Mucosa of stomach (tissue), 1 donor: Measurements from ENCODE around the gene KRTAP10-6.
"Not testable (repeated sequence)": the region's sequence is repeated elsewhere in the genome, so short reads cannot be mapped to it uniquely, and the experiment has no call there.

Experiments
- H3K27me3 ChIP-seq: one replicate; pipeline ENCODE4 v1.7.0; 2013; ENCODE audit warnings: mild to moderate bottlenecking, low read length; ENCODE audit not compliant: control insufficient read depth, insufficient read depth
- H3K36me3 ChIP-seq: one replicate; pipeline ENCODE4 v1.7.0; 2013; ENCODE audit warnings: low read length; ENCODE audit not compliant: control insufficient read depth, insufficient read depth
- H3K4me1 ChIP-seq: one replicate; pipeline ENCODE4 v1.7.0; 2013; ENCODE audit warnings: mild to moderate bottlenecking, low read length; ENCODE audit not compliant: control insufficient read depth, insufficient read depth
- H3K4me3 ChIP-seq: one replicate; pipeline ENCODE4 v1.7.0; 2013; ENCODE audit warnings: low read length
- H3K9ac ChIP-seq: one replicate; pipeline ENCODE4 v1.7.0; 2013; ENCODE audit warnings: mild to moderate bottlenecking, low read length, moderate library complexity
- H3K9me3 ChIP-seq: one replicate; pipeline ENCODE4 v1.7.0; 2013; ENCODE audit warnings: mild to moderate bottlenecking, low read length, moderate library complexity; ENCODE audit not compliant: control insufficient read depth
- donor health status: Pancreatic carcinoma.

KRTAP10-6 gene

DNA sequence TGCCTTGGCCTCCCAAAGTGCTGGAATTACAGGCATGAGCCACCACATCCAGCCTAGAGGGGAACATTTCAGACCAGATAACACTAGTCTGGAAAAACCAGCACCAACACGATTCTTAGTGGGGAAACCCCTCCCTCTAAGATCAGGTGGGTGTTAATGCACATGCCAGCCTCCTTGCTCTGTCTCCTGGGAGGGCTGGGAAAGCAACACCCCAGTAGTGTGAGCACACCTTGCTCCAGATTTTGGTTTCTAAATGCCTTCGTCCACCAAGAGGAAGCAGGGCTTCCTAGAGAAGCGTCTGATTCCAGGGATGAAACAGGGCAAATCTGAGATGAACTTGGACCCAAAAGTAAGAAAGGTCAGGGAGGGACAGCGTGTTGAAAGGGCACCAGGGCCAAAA lies 21.0 kb downstream of the KRTAP10-6 start:
- H3K9ac ChIP-seq, result no peak overlapping the region
- peaks cover 22% of the 10 kb centered on the region for H3K4me1 ChIP-seq
- no peaks in the 10 kb centered on the region for H3K9me3 ChIP-seq
- H3K4me3 ChIP-seq, result no peak overlapping the region
- H3K36me3 ChIP-seq, result no peaks in the 10 kb centered on the region
- peaks cover 7% of the 10 kb centered on the region for H3K27me3 ChIP-seq

DNA sequence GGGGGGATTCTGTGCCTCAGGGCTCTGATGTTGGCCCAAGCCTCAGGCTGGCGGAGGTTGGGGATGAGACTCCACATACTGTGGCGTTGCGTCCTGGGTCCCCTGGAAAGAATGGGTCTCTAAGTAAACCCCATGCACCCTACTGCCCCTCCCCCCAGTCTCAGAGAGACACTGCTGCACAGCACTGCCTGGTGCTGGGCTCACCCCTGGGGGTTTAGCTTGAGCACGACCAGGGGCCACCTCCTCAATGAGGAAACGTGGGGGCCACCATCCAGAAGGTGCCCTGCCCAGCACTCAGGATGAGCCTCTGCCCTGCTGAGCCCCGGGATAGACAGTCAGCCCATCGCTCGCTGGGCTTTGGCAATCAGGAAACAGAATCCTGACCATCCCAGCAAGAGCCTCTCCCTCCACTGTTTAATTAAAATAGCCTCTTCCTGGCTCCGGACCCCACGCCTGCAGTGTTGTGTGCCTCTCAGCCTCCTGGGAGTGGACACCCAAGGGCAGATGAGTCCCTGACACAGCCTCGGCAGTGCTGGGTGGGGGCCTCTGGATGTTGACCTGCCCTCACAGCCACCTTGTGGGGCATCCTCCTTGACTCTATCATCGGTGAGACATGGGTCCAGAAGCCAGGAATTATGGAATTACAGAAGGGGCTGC lies 22.3 kb downstream of the KRTAP10-6 start:
- no peak overlapping the region for H3K4me3 ChIP-seq
- H3K4me1 ChIP-seq, result peaks cover 21% of the 10 kb centered on the region
- H3K27me3 ChIP-seq, result peaks cover 7% of the 10 kb centered on the region
- H3K9ac ChIP-seq, result no peak overlapping the region
- no peaks in the 10 kb centered on the region for H3K36me3 ChIP-seq
- no peaks in the 10 kb centered on the region for H3K9me3 ChIP-seq

DNA sequence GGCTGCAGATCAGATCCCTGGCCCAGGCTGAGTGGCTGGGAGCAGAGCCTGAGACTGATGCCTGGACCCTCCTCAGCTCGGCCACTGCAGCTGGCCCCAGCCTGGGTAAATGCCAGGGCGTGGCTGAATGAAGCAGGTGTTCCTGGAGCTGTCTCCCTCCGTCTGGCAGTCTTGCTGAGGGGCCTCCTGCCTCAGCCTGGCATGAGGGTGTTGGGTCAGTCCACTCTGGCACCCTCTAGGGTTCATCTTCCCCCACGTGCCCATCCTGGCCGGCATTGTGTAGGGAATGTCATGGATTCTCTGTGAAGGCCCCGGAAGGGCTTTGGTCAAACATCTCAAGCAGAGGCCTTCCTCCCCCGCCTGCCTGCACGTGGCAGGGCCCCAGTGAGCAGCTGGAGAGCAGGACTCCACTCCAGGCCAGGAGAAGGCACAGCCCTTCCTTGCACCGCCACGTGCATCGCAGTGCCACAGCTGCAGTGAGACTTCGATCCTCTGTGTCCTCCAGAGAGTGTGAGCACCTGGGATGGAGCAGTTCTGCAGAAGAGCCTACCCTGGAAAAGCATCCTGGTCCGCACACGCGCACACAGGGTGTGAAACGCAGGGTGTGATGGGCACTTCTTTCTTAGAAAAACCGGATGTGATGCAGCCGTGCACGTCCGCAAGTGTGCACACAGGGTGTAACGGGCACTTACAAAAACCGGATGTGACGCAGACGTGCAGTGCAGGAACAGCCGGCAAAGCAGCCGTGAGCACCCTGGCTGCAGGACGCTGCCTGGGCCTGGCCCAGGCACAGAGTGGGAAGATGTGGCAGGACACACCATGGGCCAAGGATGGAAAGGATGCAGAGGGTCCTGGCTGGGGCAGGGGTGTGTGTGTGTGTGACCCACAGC lies 23.4 kb downstream of the KRTAP10-6 start:
- Histone ChIP-seq H3K4me3 (no peak overlapping the region), H3K9ac (no peak overlapping the region), H3K4me1 (peaks cover 13% of the 10 kb centered on the region), H3K9me3 (no peaks in the 10 kb centered on the region), H3K36me3 (no peaks in the 10 kb centered on the region), H3K27me3 (peaks cover 4% of the 10 kb centered on the region)

DNA sequence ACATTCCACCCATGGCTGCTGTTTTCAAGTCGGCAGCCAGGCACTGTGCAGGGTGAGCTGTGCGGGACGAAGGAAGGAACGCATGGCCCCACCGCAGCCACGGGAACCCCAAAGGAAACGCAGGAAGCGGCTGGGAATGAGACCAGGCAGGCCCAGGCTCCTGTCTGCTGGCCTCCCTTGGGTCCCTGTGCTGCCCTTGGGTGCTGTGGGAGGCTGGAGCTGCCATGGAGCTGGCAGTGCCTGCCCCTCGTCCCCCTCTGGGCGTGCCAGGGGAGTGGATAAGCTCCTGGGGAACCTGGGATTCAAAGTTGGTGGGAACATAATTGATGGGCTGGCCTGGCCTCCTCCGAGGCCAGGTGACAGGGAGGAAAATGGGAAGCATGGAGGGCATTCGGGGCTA lies 24.0 kb downstream of the KRTAP10-6 start:
- Histone ChIP-seq H3K27me3 (peaks cover 4% of the 10 kb centered on the region), H3K4me3 (no peak overlapping the region)

DNA sequence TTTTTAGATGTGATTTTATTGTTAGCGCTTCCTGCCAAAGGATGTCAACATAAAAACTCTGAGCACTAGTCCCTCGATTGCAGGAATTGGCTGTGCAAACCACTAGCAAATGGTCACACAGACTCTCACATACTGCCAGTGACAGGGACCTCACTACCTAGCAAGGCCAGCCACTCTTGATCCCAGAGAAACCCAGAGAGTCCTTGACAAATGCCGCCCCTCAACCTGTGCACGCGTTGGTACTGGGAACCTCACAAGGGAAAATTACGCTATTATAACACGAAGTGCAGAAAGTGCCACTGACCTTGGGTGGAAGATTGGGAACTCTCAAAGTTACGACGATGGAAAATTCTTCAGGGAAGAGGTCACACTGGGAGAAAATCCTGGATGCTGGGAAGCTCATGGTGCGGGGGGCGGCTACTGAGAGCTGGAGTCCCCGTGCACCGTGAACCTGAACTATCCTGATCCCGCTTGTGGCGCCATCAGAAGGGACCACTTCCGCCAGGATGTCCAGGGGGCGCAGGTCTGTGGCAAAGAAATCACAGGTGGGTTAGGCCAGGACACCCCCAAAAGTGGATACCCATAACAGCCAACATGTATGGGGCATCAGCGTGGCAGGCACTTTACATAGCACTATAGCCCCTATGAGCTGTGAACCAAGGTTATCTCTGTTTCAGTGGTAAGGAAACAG lies 24.7 kb downstream of the KRTAP10-6 start:
- Histone ChIP-seq H3K4me1 (peaks cover 2% of the 10 kb centered on the region), H3K9ac (no peak overlapping the region), H3K36me3 (no peaks in the 10 kb centered on the region), H3K27me3 (peaks cover 4% of the 10 kb centered on the region), H3K9me3 (no peaks in the 10 kb centered on the region), H3K4me3 (no peak overlapping the region)

More for the DNA sequence above, 24.0 kb downstream of the KRTAP10-6 start:
- Histone ChIP-seq H3K9ac (no peak overlapping the region), H3K9me3 (no peaks in the 10 kb centered on the region), H3K36me3 (no peaks in the 10 kb centered on the region), H3K4me1 (peaks cover 8% of the 10 kb centered on the region)

DNA sequence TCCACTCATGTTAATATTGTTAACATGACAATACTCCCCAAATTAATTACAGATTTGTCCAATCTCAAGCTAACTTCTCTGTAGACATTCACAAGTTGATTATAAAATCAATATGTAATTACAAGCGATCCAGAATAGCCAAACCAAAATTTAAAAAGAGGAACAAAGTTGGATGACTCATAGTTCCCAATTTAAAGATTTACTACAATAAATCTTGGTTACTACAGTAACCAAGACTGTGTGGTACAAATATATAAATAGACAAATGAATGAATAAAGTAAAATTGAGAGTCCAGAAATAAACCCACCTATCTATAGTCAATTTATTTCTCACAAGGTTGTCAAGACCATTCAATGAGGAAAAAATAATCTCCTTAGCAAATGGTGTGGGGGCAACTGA lies 25.9 kb downstream of the KRTAP10-6 start:
- Histone ChIP-seq H3K9me3 (no peaks in the 10 kb centered on the region), H3K4me1 (no peaks in the 10 kb centered on the region), H3K4me3 (no peak overlapping the region)

DNA sequence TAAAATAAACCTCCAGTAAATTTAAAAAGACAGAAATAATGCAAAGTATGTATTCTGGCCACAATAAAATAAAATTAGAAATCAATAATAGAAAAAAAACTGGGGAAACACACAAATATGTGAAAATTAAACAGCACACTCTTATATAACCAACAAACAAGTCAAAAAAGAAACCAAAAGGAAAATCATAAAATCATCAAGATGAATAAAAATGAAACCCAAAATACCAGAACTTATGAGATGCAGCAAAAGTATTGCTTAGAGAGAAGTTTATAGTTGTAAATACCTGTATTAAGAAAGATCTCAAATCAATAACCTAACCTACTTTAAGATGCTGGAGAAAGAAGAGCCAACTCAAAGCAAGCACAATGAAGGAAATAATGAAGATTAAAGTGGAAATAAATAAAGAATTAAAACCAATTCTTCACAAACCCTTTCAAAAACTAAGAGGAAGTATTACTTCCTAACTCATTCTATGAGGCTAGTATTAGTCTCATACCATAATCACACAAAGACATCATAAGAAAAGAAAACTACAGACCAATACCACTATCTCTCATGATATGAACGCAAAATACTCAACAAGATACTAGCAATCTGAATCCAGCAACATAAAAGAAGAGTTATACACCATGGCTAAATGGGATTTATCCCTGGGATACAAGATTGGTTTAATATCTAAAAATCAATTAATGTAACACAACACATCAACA lies 27.3 kb downstream of the KRTAP10-6 start:
- H3K36me3 ChIP-seq, result no peaks in the 10 kb centered on the region
- no peaks in the 10 kb centered on the region for H3K27me3 ChIP-seq
- no peak overlapping the region for H3K9ac ChIP-seq
- H3K9me3 ChIP-seq, result no peaks in the 10 kb centered on the region
- H3K4me3 ChIP-seq, result no peak overlapping the region
- H3K4me1 ChIP-seq, result no peaks in the 10 kb centered on the region

More for the DNA sequence above, 25.9 kb downstream of the KRTAP10-6 start:
- Histone ChIP-seq H3K27me3 (no peaks in the 10 kb centered on the region), H3K9ac (no peak overlapping the region), H3K36me3 (no peaks in the 10 kb centered on the region)

DNA sequence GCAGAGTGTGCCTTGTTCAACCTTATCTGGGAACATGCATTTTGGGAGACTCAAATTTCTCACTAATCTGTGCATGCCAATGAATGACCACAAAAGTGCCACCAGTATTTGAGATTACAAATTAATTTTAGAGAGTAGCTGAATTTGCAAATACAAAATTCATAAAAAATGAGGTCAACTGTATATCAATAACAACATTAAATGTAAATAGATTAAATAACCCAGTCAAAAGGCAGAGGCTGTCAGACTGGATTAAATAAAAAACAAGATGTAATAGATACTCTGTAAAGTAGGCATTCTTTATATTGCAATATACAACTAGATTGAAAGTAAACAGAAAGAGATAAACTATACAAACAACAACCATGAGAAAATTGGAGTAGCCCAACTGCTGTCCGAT lies 28.2 kb downstream of the KRTAP10-6 start:
- no peak overlapping the region for H3K9ac ChIP-seq
- no peak overlapping the region for H3K4me3 ChIP-seq
- no peaks in the 10 kb centered on the region for H3K9me3 ChIP-seq
- H3K4me1 ChIP-seq, result no peaks in the 10 kb centered on the region
- H3K36me3 ChIP-seq, result no peaks in the 10 kb centered on the region
- H3K27me3 ChIP-seq, result no peaks in the 10 kb centered on the region

DNA sequence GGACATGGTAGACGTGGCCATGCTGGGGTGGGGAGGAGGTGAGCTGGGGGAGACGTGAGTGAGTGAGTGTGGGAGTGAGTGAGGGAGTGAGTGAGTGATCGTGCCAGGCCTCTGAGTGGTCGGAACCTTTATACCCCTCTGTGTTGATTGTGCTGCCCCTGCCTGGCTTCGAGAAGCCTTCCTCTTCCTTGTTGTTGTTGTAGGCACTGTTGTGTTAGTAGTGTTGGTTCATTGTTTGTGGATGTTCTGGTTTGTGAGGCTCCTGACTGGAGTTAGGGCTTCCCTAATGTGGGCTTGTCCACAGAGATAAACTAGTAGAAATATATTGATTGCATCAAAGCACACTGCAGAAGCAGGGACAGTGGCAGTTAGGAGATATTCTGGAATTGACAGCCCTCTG lies 33.6 kb downstream of the KRTAP10-6 start, which contains the start of gene KRTAP10-3:
Gene KRTAP10-3, minus strand, starts transcription at position 101 of the 400 bp plus-strand sequence. Its CDS starts 80 bp downstream, at position 21.
- Histone ChIP-seq H3K36me3 (no peaks in the 10 kb centered on the region), H3K27me3 (peaks cover 8% of the 10 kb centered on the region), H3K9ac (no peak within 1 kb of the TSS), H3K9me3 (no peaks in the 10 kb centered on the region), H3K4me3 (no peak within 1 kb of the TSS), H3K4me1 (no peaks in the 10 kb centered on the region)

DNA sequence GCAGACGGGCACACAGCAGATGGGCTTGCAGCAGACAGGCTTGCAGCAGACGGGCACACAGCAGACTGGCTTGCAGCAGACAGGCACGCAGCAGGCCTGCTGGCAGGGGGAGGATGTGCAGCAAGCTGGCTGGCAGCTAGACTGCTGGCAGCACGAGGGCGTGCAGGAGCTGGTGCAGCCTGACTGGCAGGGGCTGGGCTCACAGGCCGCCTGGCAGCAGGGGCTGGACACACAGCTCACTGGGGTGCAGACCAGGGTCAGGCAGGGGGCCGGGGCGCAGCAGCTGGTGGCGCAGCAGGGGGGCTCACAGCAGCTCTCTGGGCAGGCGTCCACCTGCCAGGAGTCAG lies 34.0 kb downstream of the KRTAP10-6 start:
- not testable (repeated sequence) for H3K4me1 ChIP-seq, H3K36me3 ChIP-seq, H3K27me3 ChIP-seq, H3K4me3 ChIP-seq, H3K9ac ChIP-seq, H3K9me3 ChIP-seq

DNA sequence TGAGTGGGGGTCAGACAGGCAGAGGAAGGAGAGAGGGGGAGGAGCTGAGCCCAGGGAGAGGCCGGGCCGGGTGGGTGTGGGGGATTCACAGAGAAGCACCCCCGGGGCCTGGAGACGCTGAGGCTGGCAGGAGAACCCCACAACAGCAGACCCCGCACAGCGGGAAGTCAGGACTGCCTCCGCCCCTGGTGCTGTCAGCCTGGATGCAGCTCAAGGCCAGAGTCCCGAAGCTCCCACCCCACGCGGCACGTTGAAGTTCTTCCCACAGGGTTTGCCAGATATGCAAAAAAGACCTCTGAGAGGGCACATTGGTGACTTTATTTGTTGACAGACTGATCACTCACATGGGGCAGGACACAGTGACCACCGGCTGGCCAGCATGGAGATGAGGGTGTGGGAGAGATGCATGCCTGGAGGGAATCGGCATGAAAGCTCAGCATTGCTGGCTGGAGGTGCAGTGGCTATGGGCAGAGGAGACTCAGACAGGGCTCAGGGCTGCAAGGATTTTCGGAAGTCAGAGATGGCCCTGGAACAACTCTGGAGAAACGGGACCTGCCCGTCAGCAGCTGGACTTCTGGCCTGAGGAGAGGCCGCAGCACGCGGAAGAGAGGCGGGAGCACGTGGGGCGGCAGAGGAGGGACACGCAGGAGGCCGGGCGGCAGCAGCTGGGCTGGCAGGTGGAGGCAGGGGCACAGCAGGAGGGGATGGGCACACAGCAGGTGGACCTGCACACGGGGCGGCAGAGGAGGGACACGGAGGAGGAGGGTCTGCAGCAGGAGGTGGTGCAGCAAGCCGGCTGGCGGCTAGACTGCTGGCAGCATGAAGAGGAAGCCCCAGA lies 34.6 kb downstream of the KRTAP10-6 start:
- Histone ChIP-seq H3K9ac (no peak overlapping the region), H3K4me1 (no peaks in the 10 kb centered on the region), H3K36me3 (no peaks in the 10 kb centered on the region), H3K27me3 (peaks cover 8% of the 10 kb centered on the region), H3K9me3 (no peaks in the 10 kb centered on the region), H3K4me3 (no peak overlapping the region)
